ENCODE data around the gene TBL1X. TPM values are rescaled to one million over a fixed set of nuclear protein-coding genes. Genes with fewer than 3 reads are reported as not detected.

TBL1X gene
- total and polyA plus RNA-seq, 10 of the 15 experiments (the other 5 are each of a cell fraction or from before 2014, with no cell fraction given), result 4.4 to 26.3 (median 10.6) TPM

GRCh38 chrX:9434051-9434550 lies 30.8 kb upstream of the TBL1X start:
- no peaks in the 10 kb centered on the region for H3K27me3 ChIP-seq (replicated peaks in 1 of 2; ENCODE audit: control insufficient read depth in 2 of 2, insufficient read depth in 2 of 2, low read length in 1 of 2)
- no peak overlapping the region for H3K4me2 ChIP-seq (ENCODE audit: control insufficient read depth, insufficient read depth)
- H3K27ac ChIP-seq (ENCODE audit: control insufficient read depth, insufficient read depth), result no peak overlapping the region
- intact Hi-C loops (cut with micrococcal nuclease; ENCODE audit: unreplicated experiment) (no loop called here), in situ Hi-C loops (cut with MboI) (no loop called here)
- ChIA-PET POLR2A (no interaction called here), SMC1A (ENCODE audit: uncharacterized antibody, unreplicated experiment) (no interaction called here), CTCF (no interaction called here), RAD21 (ENCODE audit: unreplicated experiment) (no interaction called here)
- TF ChIP-seq, protein P1, sequence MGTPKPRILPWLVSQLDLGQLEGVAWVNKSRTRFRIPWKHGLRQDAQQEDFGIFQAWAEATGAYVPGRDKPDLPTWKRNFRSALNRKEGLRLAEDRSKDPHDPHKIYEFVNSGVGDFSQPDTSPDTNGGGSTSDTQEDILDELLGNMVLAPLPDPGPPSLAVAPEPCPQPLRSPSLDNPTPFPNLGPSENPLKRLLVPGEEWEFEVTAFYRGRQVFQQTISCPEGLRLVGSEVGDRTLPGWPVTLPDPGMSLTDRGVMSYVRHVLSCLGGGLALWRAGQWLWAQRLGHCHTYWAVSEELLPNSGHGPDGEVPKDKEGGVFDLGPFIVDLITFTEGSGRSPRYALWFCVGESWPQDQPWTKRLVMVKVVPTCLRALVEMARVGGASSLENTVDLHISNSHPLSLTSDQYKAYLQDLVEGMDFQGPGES (IDR thresholded peaks at IDR 0.05), result no peak
- TF ChIP-seq YBX1 (IDR thresholded peaks at IDR 0.05) (no peak), ZNF687 (IDR thresholded peaks at IDR 0.05) (no peak), SREBF1 (IDR thresholded peaks at IDR 0.05; ENCODE audit: low read length) (no peak), KDM1A (IDR thresholded peaks at IDR 0.05; ENCODE audit: borderline replicate concordance) (no peak), CBX5 (IDR thresholded peaks at IDR 0.05; ENCODE audit: low read depth) (no peak), RELA (IDR thresholded peaks at IDR 0.05; ENCODE audit: borderline replicate concordance, partially characterized antibody) (no peak), E2F4 (IDR thresholded peaks at IDR 0.05; ENCODE audit: low read depth, low read length) (no peak), RELB (IDR thresholded peaks at IDR 0.05; ENCODE audit: low read depth) (no peak), CHD4 (IDR thresholded peaks at IDR 0.05) (no peak), TCF3 (IDR thresholded peaks at IDR 0.05; ENCODE audit: borderline replicate concordance, insufficient read depth, low read depth, low read length) (no peak), RAD21 (IDR thresholded peaks at IDR 0.05; ENCODE audit: insufficient read depth, low read depth, low read length) (no peak)
- no peaks in the 10 kb centered on the region for H3K79me2 ChIP-seq (ENCODE audit: control insufficient read depth, insufficient read depth, low read length)
- FAIRE-seq (no peak), DNase-seq (ENCODE audit: low read depth, low spot score) (no peak), ATAC-seq (no peak)
- WGBS (ENCODE audit: insufficient coverage, insufficient replicate concordance, low lambda C conversion rate, missing lambda C conversion rate), result 41% methylated on average over 3 of the region's 3 CpGs
- H4K20me1 ChIP-seq (ENCODE audit: control insufficient read depth, insufficient read depth), result no peaks in the 10 kb centered on the region
- no peak overlapping the region for H2AFZ ChIP-seq (ENCODE audit: control insufficient read depth, low read depth, low read length)
- H3K36me3 ChIP-seq (ENCODE audit: control insufficient read depth in 2 of 2, insufficient read depth in 2 of 2, low read length in 1 of 2), result no peaks in the 10 kb centered on the region
- BruUV-seq (replicated peaks), result no TSS peak
- no peaks in the 10 kb centered on the region for H3K9me3 ChIP-seq (replicated peaks; ENCODE audit: control insufficient read depth, insufficient read depth, low read length)
- no peak overlapping the region for H3K4me3 ChIP-seq
- no peak overlapping the region for H3K9ac ChIP-seq (ENCODE audit: control insufficient read depth, insufficient read depth, low read length)
- no peaks in the 10 kb centered on the region for H3K4me1 ChIP-seq (ENCODE audit: control insufficient read depth, insufficient read depth, low read length)

Data from GM12878 (cell line).